Mesenteric fat pad (tissue), 1 donor: Measurements from ENCODE around the gene SMIM35. TPM values are rescaled to one million over a fixed set of nuclear protein-coding genes. Genes with fewer than 3 reads are reported as not detected.

ENCODE experiments used
- DNase-seq: peaks from one replicate; pipeline ENCODE4 v3.0.0-alpha.2; 2020; ENCODE audit warnings: low spot score
- long read RNA-seq: library from polyadenylated mRNA; unstranded; transcript quantifications from one replicate; pipeline ENCODE4 v2.0.0, GENCODE V29; 2020
- total RNA-seq: library from RNA; stranded (reverse); fragmentation: NEBNext Ultra II Directional; extraction: Animal tissue kit (Norgen Biotek cat#: 25700); gene quantifications from one replicate; pipeline ENCODE4 v1.2.1, GENCODE V29; 2021
- donor health status: DM: yes; HTN: yes; CAD: no.

Gene SMIM35
- not detected for total RNA-seq
- long read RNA-seq, result 0 reads

GRCh38 chr11:118086913-118087768, at the start of gene SMIM35:
Gene SMIM35 (minus strand): TSS chr11:118086963. CDS start chr11:118086757, 206 bp downstream.
- DNase-seq, result no peak

- DNase-seq, result peak; percentile 55
These were observed 49.6 kb upstream of the SMIM35 start for GRCh38 chr11:118136341-118136740.

DNA sequence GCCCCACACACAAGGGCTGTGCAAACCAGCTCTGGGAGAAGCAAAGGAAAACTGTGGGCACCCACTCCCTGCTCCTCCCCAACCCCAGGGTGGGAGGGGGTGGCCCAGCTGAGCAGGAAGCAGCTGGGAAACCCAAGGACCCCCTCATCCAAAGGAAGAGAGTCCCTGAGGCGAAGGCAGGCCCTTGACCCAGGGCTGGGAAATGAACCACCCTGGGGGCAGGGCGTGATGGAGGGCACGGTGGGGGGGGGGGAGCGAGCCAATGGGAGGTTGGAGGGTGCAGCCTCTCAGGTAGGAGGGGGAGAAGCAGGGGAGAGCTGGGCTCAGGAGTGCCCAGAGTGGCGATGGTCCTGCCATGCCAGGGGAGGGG, 49.0 kb upstream of the SMIM35 start:
- peak; percentile 85 for DNase-seq

- DNase-seq, result peak; percentile 71
These were observed 48.5 kb upstream of the SMIM35 start for GRCh38 chr11:118135051-118135795.

DNA sequence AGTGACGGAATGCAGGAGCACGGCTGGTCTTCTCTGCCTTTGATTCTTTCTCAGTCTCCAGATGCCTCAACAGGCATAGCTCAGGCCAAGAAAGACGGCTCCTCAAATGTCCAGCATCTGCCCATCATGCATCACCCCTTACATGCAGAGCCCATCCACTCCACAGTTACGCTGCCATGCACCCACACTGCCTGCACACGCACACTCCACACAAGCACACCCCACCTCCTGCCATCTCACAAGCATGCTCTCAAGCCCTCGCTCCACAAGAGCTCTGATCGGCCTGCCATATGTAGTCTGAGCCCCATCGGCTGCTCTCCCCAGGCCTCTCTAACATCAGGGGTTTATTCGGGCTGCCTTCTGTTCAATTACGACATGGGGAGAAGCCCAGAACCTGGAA, 47.1 kb upstream of the SMIM35 start:
- DNase-seq, result peak; percentile 76

GRCh38 chr11:118132385-118133151, 45.8 kb upstream of the SMIM35 start:
- peak; percentile 82 for DNase-seq

DNA sequence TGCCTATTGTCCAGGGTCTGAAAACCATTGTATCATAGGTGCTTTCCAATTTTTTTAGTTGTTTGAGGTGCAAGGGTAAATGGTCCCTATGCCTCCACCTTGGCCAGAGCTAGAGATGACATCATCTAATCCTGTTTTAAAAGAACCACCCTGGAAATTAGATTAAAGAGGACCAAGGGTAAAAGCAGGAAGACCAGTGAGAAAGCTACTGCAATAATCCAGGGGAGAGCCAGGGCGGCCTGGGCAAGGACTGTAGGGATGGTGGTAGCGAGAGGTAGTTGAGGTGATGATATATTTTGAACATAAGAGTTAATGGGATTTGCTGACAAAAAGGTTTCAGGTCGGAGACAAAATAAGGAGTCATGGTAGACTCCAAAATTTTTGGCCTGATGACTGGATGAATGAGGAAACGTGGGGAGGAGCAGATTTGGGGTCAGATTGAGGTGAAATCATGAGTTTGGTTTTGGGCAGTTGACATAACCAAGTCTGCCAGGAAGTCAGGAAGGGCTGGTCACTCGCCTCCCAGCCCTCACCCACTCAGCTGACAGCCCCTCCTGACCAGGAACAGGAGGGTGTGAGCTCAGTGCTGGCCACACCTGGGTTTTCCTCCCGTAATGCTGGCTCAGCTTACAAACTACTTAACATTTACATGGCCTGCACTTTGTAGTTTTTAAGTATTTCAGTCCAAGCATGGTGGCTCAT, 42.9 kb upstream of the SMIM35 start:
- peak; percentile 57 for DNase-seq

- peak; percentile 72 for DNase-seq
These were observed 42.1 kb upstream of the SMIM35 start for GRCh38 chr11:118128721-118129470.

- no peak for DNase-seq
These were observed 41.5 kb upstream of the SMIM35 start for GRCh38 chr11:118128310-118128709.

GRCh38 chr11:118126082-118126838, 39.5 kb upstream of the SMIM35 start:
- peak; percentile 47 for DNase-seq

DNA sequence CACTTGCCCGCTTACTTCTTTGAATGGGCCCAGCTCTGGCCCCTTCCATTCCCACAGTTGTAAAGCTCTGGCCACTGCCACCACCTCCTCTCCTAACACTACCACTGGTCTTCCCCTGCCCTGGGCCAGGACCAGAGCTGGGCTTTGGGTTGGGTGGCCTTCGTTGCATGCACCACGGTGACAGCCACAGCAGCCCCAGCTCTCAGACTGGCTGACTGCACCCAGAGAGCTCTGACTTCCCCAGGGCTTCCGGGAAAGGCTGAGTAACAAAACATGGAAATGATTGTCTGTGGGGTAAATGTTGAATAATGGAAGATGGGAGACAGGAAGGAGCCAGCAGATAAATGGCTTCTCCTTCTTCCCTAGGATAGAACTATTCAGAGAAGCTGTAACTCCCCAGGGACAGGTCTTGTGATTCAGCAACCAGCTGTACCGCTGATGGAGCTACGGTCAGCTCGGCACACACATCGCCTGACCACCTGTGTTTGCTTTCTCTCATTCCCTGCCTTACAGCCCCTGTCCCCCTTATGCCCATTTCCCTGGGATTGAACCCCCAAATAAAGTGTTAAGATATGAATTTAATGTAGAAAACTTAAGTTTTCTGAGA, 38.3 kb upstream of the SMIM35 start:
- peak; percentile 77 for DNase-seq

- no peak for DNase-seq
These were observed 34.0 kb upstream of the SMIM35 start for GRCh38 chr11:118120793-118121192.

- peak; percentile 67 for DNase-seq
These were observed 31.2 kb upstream of the SMIM35 start for GRCh38 chr11:118117790-118118601.

GRCh38 chr11:118115048-118115447, 28.3 kb upstream of the SMIM35 start:
- peak; percentile 53 for DNase-seq

DNA sequence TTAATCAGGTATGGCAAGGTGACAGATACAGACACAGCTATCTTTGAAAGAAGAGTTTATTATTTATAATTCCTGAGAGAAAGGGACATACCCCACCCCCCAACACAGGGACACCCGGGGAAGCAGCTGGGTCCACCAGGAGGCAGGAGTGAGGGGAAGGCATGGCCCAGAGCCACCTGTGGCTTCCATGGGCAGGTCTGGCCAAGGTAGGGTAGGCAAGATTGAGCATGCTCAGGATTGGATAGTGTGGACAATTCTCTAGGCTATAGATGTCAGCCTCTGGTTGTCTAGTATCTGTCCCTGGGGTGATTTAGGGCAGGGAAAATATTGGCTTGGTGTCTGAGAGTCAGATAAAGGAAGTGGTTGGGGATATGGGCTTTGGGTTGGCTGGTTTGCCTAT, 27.5 kb upstream of the SMIM35 start:
- DNase-seq, result peak; percentile 18

GRCh38 chr11:118112711-118113430, 26.1 kb upstream of the SMIM35 start:
- DNase-seq, result peak; percentile 81

DNA sequence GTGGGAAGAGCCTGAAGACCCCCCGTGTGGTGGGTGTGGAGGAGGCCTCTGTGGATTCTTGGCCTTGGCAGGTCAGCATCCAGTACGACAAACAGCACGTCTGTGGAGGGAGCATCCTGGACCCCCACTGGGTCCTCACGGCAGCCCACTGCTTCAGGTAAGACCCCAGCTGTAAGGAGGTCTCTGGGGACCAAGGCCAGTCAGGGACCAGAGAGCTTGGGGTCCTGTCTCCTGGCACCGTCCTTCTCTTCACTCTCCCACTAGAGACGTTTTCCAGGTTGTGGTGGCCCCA, 24.9 kb upstream of the SMIM35 start:
- peak; percentile 49 for DNase-seq
